HEK293 (cell line): ENCODE data around the gene ANXA3.

Experiments used
- CTCF ChIA-PET: fragments of 350-600 bp; formaldehyde crosslinking; extraction: SDS; loops from one replicate; lab custom pipeline; 2021; ENCODE audit warnings: antibody characterized with exemption; lab: Yijun Ruan, JAX
- POLR2A ChIA-PET: fragments of 300-600 bp; formaldehyde crosslinking; extraction: SDS; loops from one replicate; lab custom pipeline; 2020; ENCODE audit warnings: antibody characterized with exemption, inconsistent platforms; lab: Yijun Ruan, JAX
- H3K27ac ChIP-seq: fragments of 200-500 bp; sonication (Bioruptor generic); 2 replicates; pipeline ENCODE4 v1.5.1; 2014; ENCODE audit warnings: low read depth, low read length, control low read depth, inconsistent platforms; ENCODE audit errors: extremely low read depth
- H3K36me3 ChIP-seq, 2 experiments: fragments of 200-500 bp in 1 of 2; sonication (Bioruptor generic) in 1 of 2; 1 replicate in 1 of 2; 2 replicates in 1 of 2; pipeline ENCODE4 v1.5.1; 2014 to 2017; ENCODE audit warnings: inconsistent platforms in 2 of 2, low read length in 2 of 2; ENCODE audit not compliant: control insufficient read depth in 2 of 2, insufficient read depth in 1 of 2
- H3K4me1 ChIP-seq: fragments of 200-500 bp; sonication (Bioruptor generic); 2 replicates; pipeline ENCODE4 v1.5.1; 2014; ENCODE audit warnings: mild to moderate bottlenecking, low read length, inconsistent platforms; ENCODE audit not compliant: control insufficient read depth, insufficient read depth
- H3K4me3 ChIP-seq: 2 replicates; pipeline ENCODE4 v1.5.1; 2011; ENCODE audit warnings: low read depth, mild to moderate bottlenecking, control low read depth, low read length, moderate library complexity
- H3K9me3 ChIP-seq: fragments of 200-500 bp; sonication (Bioruptor generic); 2 replicates; pipeline ENCODE4 v1.5.1; 2014; ENCODE audit warnings: low read depth, low read length, inconsistent platforms; ENCODE audit not compliant: control insufficient read depth, insufficient read depth
- GLI2 ChIP-seq: fragments of 450-650 bp; formaldehyde crosslinking; IDR thresholded peaks from 2 replicates; pipeline ENCODE4; 2017; ENCODE audit warnings: missing biosample characterization, missing genetic modification characterization, low read depth, borderline replicate concordance
- KLF7 ChIP-seq: fragments of 450-650 bp; formaldehyde crosslinking; IDR thresholded peaks from 2 replicates; pipeline ENCODE4 v1.5.1; 2016; ENCODE audit warnings: missing biosample characterization, missing genetic modification characterization, borderline replicate concordance
- SCRT2 ChIP-seq: fragments of 450-650 bp; formaldehyde crosslinking; IDR thresholded peaks from 2 replicates; pipeline ENCODE4 v1.5.1; 2016; ENCODE audit warnings: missing biosample characterization, missing genetic modification characterization
- SETDB1 ChIP-seq: IDR thresholded peaks from one replicate; pipeline ENCODE4 v1.6.1; 2017; ENCODE audit warnings: mild to moderate bottlenecking, low read length, moderate library complexity, mixed read lengths; ENCODE audit not compliant: insufficient read length
- SP3 ChIP-seq: fragments of 450-650 bp; formaldehyde crosslinking; IDR thresholded peaks from 2 replicates; pipeline ENCODE4 v1.5.1; 2016; ENCODE audit warnings: missing biosample characterization, missing genetic modification characterization
- TRIM28 ChIP-seq: IDR thresholded peaks from 2 replicates; pipeline ENCODE4 v1.6.1; 2011; ENCODE audit warnings: low read length, control low read depth, borderline replicate concordance
- YY1 ChIP-seq: fragments of 450-650 bp; formaldehyde crosslinking; IDR thresholded peaks from 2 replicates; pipeline ENCODE4 v1.5.1; 2018; ENCODE audit warnings: missing biosample characterization, missing genetic modification characterization
- YY2 ChIP-seq: fragments of 450-650 bp; formaldehyde crosslinking; IDR thresholded peaks from 2 replicates; pipeline ENCODE4 v1.5.1; 2016; ENCODE audit warnings: missing biosample characterization, missing genetic modification characterization
- ZBTB21 ChIP-seq: fragments of 450-650 bp; formaldehyde crosslinking; IDR thresholded peaks from 2 replicates; pipeline ENCODE4 v1.5.1; 2017; ENCODE audit warnings: missing biosample characterization, missing genetic modification characterization
- ZIC2 ChIP-seq: fragments of 450-650 bp; formaldehyde crosslinking; IDR thresholded peaks from 2 replicates; pipeline ENCODE4 v1.5.1; 2016; ENCODE audit warnings: missing biosample characterization, missing genetic modification characterization
- ZNF138 ChIP-seq: fragments of 450-650 bp; formaldehyde crosslinking; IDR thresholded peaks from 2 replicates; pipeline ENCODE4 v1.5.1; 2016; ENCODE audit warnings: missing biosample characterization, missing genetic modification characterization, borderline replicate concordance
- ZNF146 ChIP-seq: fragments of 450-650 bp; formaldehyde crosslinking; IDR thresholded peaks from 2 replicates; pipeline ENCODE4 v1.5.1; 2016; ENCODE audit warnings: missing biosample characterization, missing genetic modification characterization
- ZNF184 ChIP-seq: fragments of 450-650 bp; IDR thresholded peaks from 2 replicates; pipeline ENCODE4 v1.5.1; 2018; ENCODE audit warnings: missing biosample characterization, mild to moderate bottlenecking, missing genetic modification characterization
- ZNF211 ChIP-seq: fragments of 450-650 bp; formaldehyde crosslinking; IDR thresholded peaks from 2 replicates; pipeline ENCODE4 v1.5.1; 2016; ENCODE audit warnings: low read depth, missing biosample characterization, missing genetic modification characterization
- ZNF223 ChIP-seq: fragments of 450-650 bp; formaldehyde crosslinking; IDR thresholded peaks from 2 replicates; pipeline ENCODE4 v1.5.1; 2016; ENCODE audit warnings: missing biosample characterization, missing genetic modification characterization
- ZNF292 ChIP-seq: fragments of 450-650 bp; formaldehyde crosslinking; IDR thresholded peaks from 2 replicates; pipeline ENCODE4 v1.5.1; 2016; ENCODE audit warnings: low read depth, missing biosample characterization, missing genetic modification characterization, borderline replicate concordance
- ZNF341 ChIP-seq: fragments of 450-650 bp; formaldehyde crosslinking; IDR thresholded peaks from 2 replicates; pipeline ENCODE4; 2016; ENCODE audit warnings: low read depth, missing biosample characterization, missing genetic modification characterization
- ZNF561 ChIP-seq: fragments of 450-650 bp; IDR thresholded peaks from 2 replicates; pipeline ENCODE4 v1.5.1; 2018; ENCODE audit warnings: missing biosample characterization, missing genetic modification characterization, borderline replicate concordance
- ZNF585B ChIP-seq: fragments of 450-650 bp; formaldehyde crosslinking; IDR thresholded peaks from 2 replicates; pipeline ENCODE4 v1.5.1; 2016; ENCODE audit warnings: missing biosample characterization, missing genetic modification characterization
- ZNF596 ChIP-seq: fragments of 450-650 bp; IDR thresholded peaks from 2 replicates; pipeline ENCODE4 v1.5.0; 2018; ENCODE audit warnings: missing biosample characterization, mild to moderate bottlenecking, missing genetic modification characterization, moderate library complexity
- ZNF664 ChIP-seq: fragments of 450-650 bp; formaldehyde crosslinking; IDR thresholded peaks from 2 replicates; pipeline ENCODE4 v1.5.1; 2016; ENCODE audit warnings: missing biosample characterization, missing genetic modification characterization
- ZSCAN30 ChIP-seq: fragments of 450-650 bp; IDR thresholded peaks from 2 replicates; pipeline ENCODE4 v1.5.1; 2018; ENCODE audit warnings: missing biosample characterization, mild to moderate bottlenecking, missing genetic modification characterization, moderate library complexity
- TF ChIP-seq, protein P1 (sequence below): fragments of 450-650 bp; formaldehyde crosslinking; IDR thresholded peaks from 2 replicates; pipeline ENCODE4 v1.5.1; 2016; ENCODE audit warnings: missing biosample characterization, missing genetic modification characterization
- TF ChIP-seq, protein P2 (sequence below): fragments of 450-650 bp; formaldehyde crosslinking; IDR thresholded peaks from 2 replicates; pipeline ENCODE4 v1.5.1; 2016; ENCODE audit warnings: missing biosample characterization, missing genetic modification characterization

Gene ANXA3

DNA sequence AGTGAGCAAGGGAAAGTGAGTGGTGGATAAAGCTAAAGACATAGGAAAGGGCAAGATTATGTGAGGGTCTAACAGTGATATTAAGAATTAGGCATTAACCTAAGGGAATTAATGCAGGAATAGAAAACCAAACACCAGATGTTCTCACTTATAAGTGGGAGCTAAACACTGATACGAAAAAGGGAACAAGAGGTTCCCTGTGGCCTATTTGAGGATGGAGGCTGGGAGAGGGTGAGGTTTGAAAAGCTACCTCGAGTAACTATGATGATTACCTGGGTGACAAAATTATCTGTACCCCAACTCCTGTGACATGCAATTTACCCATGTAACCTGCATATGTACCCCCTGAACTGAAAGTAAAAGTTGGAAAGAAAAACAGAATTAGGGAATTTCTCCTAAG is 79.0 kb downstream of the ANXA3 start:
- H3K4me1 ChIP-seq = no peaks in the 10 kb centered on the region
- TF ChIP-seq GLI2 (tag by site-specific recombination) (no peak), ZNF341 (no peak), TRIM28 (no peak), SCRT2 (tag by site-specific recombination) (no peak), KLF7 (tag by site-specific recombination) (no peak), ZNF138 (tag by site-specific recombination) (no peak), ZNF561 (no peak), ZNF596 (tag by site-specific recombination) (no peak)
- TF ChIP-seq, protein P1, sequence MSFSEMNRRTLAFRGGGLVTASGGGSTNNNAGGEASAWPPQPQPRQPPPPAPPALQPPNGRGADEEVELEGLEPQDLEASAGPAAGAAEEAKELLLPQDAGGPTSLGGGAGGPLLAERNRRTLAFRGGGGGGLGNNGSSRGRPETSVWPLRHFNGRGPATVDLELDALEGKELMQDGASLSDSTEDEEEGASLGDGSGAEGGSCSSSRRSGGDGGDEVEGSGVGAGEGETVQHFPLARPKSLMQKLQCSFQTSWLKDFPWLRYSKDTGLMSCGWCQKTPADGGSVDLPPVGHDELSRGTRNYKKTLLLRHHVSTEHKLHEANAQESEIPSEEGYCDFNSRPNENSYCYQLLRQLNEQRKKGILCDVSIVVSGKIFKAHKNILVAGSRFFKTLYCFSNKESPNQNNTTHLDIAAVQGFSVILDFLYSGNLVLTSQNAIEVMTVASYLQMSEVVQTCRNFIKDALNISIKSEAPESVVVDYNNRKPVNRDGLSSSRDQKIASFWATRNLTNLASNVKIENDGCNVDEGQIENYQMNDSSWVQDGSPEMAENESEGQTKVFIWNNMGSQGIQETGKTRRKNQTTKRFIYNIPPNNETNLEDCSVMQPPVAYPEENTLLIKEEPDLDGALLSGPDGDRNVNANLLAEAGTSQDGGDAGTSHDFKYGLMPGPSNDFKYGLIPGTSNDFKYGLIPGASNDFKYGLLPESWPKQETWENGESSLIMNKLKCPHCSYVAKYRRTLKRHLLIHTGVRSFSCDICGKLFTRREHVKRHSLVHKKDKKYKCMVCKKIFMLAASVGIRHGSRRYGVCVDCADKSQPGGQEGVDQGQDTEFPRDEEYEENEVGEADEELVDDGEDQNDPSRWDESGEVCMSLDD (tag by site-specific recombination) = no peak
- TF ChIP-seq, protein P2, sequence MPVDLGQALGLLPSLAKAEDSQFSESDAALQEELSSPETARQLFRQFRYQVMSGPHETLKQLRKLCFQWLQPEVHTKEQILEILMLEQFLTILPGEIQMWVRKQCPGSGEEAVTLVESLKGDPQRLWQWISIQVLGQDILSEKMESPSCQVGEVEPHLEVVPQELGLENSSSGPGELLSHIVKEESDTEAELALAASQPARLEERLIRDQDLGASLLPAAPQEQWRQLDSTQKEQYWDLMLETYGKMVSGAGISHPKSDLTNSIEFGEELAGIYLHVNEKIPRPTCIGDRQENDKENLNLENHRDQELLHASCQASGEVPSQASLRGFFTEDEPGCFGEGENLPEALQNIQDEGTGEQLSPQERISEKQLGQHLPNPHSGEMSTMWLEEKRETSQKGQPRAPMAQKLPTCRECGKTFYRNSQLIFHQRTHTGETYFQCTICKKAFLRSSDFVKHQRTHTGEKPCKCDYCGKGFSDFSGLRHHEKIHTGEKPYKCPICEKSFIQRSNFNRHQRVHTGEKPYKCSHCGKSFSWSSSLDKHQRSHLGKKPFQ (tag by site-specific recombination) = no peak
- no peaks in the 10 kb centered on the region for H3K9me3 ChIP-seq
- CTCF ChIA-PET = interaction anchor here (3.1 kb wide), 1 partner anchor 14 kb away, joined by 10 read pairs; no protein-coding TSS in a partner anchor
- no peaks in the 10 kb centered on the region for H3K36me3 ChIP-seq
- no peak overlapping the region for H3K27ac ChIP-seq
- H3K4me3 ChIP-seq = no peak overlapping the region
- POLR2A ChIA-PET = no interaction called here

DNA sequence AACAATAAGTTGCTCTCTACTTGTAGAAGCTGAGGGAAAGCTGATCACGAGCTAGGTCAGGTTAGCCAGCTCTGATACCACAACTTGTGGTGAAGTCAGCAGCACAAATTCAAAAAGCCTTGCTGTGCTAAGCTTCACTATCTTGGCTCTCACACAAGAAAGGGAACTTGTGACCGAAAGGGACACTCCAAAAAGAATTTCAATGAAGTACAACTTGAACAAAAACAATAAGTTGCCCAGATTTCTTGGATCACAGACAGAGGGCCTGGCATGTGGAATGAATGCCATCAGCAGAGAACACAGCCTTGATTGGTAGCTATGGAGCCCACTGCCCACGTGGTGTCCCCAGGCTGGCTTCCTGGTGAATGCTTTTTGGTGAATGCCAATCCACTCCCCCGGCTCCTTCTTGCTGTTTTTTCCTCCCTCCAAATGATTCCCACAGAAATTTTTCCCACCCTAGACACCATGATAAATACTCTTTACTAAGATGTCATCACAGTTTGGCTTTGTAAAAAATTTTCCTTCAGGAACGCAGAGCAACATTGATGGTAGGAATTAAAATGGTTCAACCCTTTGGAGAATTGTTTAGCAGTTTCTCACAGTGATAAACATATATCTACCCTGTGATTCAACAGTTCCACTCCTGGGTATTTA is 82.6 kb downstream of the ANXA3 start:
- TF ChIP-seq ZNF211 (tag by site-specific recombination) (no peak), ZIC2 (no peak), ZNF223 (tag by site-specific recombination) (no peak), ZNF184 (tag by site-specific recombination) (no peak), ZNF146 (tag by site-specific recombination) (no peak), ZNF292 (tag by site-specific recombination) (no peak), ZBTB21 (tag by site-specific recombination) (no peak)
- ChIA-PET CTCF (interaction anchor here (2.5 kb wide), 1 partner anchor 11 kb away, joined by 12 read pairs; no protein-coding TSS in a partner anchor), POLR2A (no interaction called here)
- Histone ChIP-seq H3K4me3 (no peak overlapping the region), H3K4me1 (no peaks in the 10 kb centered on the region), H3K36me3 (no peaks in the 10 kb centered on the region), H3K27ac (no peak overlapping the region), H3K9me3 (no peaks in the 10 kb centered on the region)

- TF ChIP-seq ZNF585B (tag by site-specific recombination) (no peak), ZNF664 (tag by site-specific recombination) (no peak), SETDB1 (no peak), ZSCAN30 (tag by site-specific recombination) (no peak), YY2 (tag by site-specific recombination) (no peak), SP3 (tag by site-specific recombination) (no peak), YY1 (tag by site-specific recombination) (no peak)
- TF ChIP-seq, all 188 proteins: peak for 0
- H3K4me1 ChIP-seq = no peaks in the 10 kb centered on the region
- ChIA-PET POLR2A (no interaction called here), CTCF (no interaction called here)
- no peak overlapping the region for H3K27ac ChIP-seq
- no peaks in the 10 kb centered on the region for H3K36me3 ChIP-seq
- H3K9me3 ChIP-seq = no peaks in the 10 kb centered on the region
- H3K4me3 ChIP-seq = no peak overlapping the region
These were observed 87.0 kb downstream of the ANXA3 start for GRCh38 chr4:78638337-78639172.
